ENCODE data around the gene MCF2L2.

- TF ChIP-seq CTCF (conservative IDR thresholded peaks at IDR 0.05 in 1 of 2, IDR thresholded peaks at IDR 0.05 in 1 of 2; ENCODE audit: extremely low read depth in 1 of 2, insufficient read depth in 1 of 2, low read depth in 1 of 2, low read length in 2 of 2) (no peak), EZH2 (IDR thresholded peaks at IDR 0.05; ENCODE audit: borderline replicate concordance, low read length) (no peak)
Observed at GRCh38 chr3:183275937-183276336, 152.5 kb downstream of the MCF2L2 start.
